Measurements from ENCODE around the gene SEMA5A. TPM values are rescaled to one million over a fixed set of nuclear protein-coding genes. Genes with fewer than 3 reads are reported as not detected.

The SEMA5A gene
- polyA plus RNA-seq, 3 donors = not detected

DNA sequence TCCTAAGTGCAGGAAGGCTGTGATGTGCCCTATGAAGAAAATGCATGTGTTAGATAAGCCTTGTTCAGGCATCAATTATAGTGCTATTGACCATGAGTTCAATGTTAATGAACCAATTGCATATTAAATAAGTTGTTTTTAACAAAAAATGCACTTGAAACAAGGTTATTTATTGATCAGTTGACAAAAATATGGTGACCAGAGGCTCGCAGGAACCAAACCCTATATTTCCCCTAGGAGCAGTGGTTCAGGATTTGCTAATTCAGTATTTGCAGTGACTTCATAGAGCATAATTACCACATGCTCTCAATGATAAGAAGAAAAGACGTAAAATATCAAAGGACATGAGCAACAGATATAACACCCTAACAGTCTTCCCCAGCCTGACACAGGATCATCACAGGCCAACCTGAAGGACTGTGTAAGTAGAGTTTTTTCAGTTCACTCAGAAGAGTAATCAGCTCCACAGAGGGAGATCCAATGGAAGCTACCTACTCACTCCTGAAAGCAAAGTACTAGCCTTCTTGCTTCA lies 92.3 kb downstream of the SEMA5A start:
- TF ChIP-seq, protein P1, sequence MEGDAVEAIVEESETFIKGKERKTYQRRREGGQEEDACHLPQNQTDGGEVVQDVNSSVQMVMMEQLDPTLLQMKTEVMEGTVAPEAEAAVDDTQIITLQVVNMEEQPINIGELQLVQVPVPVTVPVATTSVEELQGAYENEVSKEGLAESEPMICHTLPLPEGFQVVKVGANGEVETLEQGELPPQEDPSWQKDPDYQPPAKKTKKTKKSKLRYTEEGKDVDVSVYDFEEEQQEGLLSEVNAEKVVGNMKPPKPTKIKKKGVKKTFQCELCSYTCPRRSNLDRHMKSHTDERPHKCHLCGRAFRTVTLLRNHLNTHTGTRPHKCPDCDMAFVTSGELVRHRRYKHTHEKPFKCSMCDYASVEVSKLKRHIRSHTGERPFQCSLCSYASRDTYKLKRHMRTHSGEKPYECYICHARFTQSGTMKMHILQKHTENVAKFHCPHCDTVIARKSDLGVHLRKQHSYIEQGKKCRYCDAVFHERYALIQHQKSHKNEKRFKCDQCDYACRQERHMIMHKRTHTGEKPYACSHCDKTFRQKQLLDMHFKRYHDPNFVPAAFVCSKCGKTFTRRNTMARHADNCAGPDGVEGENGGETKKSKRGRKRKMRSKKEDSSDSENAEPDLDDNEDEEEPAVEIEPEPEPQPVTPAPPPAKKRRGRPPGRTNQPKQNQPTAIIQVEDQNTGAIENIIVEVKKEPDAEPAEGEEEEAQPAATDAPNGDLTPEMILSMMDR (IDR thresholded peaks at IDR 0.05) = no peak
- Mint-ChIP-seq H3K27me3 (ENCODE audit: low read depth in 3 of 3) (peaks cover 0 to 2% (median 0%) of the 10 kb centered on the region in 3 donors), H3K27ac (no peak overlapping the region), H3K36me3 (no peaks in the 10 kb centered on the region), H3K9me3 (peaks cover 3 to 20% (median 10%) of the 10 kb centered on the region in 7 donors), H3K4me1 (no peaks in the 10 kb centered on the region), H3K4me3 (no peak overlapping the region)
- Histone ChIP-seq H3K79me2 (ENCODE audit: insufficient read depth, low read length) (no peaks in the 10 kb centered on the region), H3K27ac (ENCODE audit: low read depth in 1 of 2, low read length in 2 of 2) (no peak overlapping the region), H3K27me3 (ENCODE audit: control insufficient read depth in 2 of 2, insufficient read depth in 2 of 2, low read length in 2 of 2) (no peaks in the 10 kb centered on the region), H3K4me1 (ENCODE audit: control insufficient read depth in 1 of 2, insufficient read depth in 2 of 2, low read length in 2 of 2) (no peaks in the 10 kb centered on the region), H3K36me3 (replicated peaks in 1 of 2; ENCODE audit: control insufficient read depth in 1 of 2, insufficient read depth in 2 of 2, low read length in 2 of 2) (no peaks in the 10 kb centered on the region), H2AFZ (ENCODE audit: insufficient read depth, low read depth, low read length, poor library complexity, severe bottlenecking) (no peak overlapping the region), H4K20me1 (ENCODE audit: insufficient read depth, low read length) (no peaks in the 10 kb centered on the region), H3K4me3 (replicated peaks in 1 of 3; ENCODE audit: low read depth in 2 of 3, low read length in 3 of 3) (no peak overlapping the region), H3K9ac (ENCODE audit: insufficient read depth, low read length, poor library complexity, severe bottlenecking) (no peak overlapping the region), H3K9me3 (replicated peaks in 1 of 2; ENCODE audit: control insufficient read depth in 1 of 2, insufficient read depth in 1 of 2, low read length in 2 of 2) (peaks cover 3 to 6% of the 10 kb centered on the region in 2 donors), H3K4me2 (replicated peaks; ENCODE audit: extremely low read depth, low read length, poor library complexity, severe bottlenecking) (no peak overlapping the region)
- no CpG with 5 or more reads among the region's 2 CpGs for WGBS (ENCODE audit: insufficient coverage)
- intact Hi-C loops (cut with micrococcal nuclease) = no loop called here
- DNase-seq = no peak

DNA sequence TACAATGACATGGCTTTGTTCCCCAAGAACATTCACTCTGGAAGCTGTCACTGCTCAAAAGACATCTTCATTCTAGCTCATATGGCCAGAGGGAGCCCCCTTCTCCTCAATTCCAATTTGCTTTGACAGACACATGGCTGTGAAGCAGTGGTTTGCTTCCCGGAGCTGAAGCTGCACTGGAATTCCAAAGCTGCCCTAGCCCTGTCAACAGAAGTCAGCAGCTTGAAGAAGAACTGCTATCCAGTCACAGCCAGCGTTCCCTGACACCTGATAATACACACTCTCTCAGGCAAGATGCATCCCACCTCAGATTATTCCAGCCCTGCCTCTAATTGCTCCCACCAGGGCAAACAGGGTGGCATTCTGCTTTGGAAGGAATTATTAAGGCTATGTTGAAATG lies 93.7 kb downstream of the SEMA5A start:
- H3K9ac ChIP-seq (ENCODE audit: insufficient read depth, low read length, poor library complexity, severe bottlenecking) = no peak overlapping the region
- H2AFZ ChIP-seq (ENCODE audit: insufficient read depth, low read depth, low read length, poor library complexity, severe bottlenecking) = no peak overlapping the region
- no peaks in the 10 kb centered on the region for H3K4me1 ChIP-seq (ENCODE audit: control insufficient read depth in 1 of 2, insufficient read depth in 2 of 2, low read length in 2 of 2)
- Mint-ChIP-seq H3K9me3 (peaks cover 3 to 14% (median 8%) of the 10 kb centered on the region in 7 donors), H3K27me3 (ENCODE audit: low read depth in 3 of 3) (no peaks in the 10 kb centered on the region), H3K4me3 (no peak overlapping the region), H3K36me3 (no peaks in the 10 kb centered on the region), H3K4me1 (peaks cover 2% of the 10 kb centered on the region), H3K27ac (no peak overlapping the region)
- DNase-seq = no peak
- no peaks in the 10 kb centered on the region for H3K27me3 ChIP-seq (ENCODE audit: control insufficient read depth in 2 of 2, insufficient read depth in 2 of 2, low read length in 2 of 2)
- H3K4me2 ChIP-seq (replicated peaks; ENCODE audit: extremely low read depth, low read length, poor library complexity, severe bottlenecking) = no peak overlapping the region
- intact Hi-C loops (cut with micrococcal nuclease) = no loop called here
- no peaks in the 10 kb centered on the region for H3K36me3 ChIP-seq (replicated peaks in 1 of 2; ENCODE audit: control insufficient read depth in 1 of 2, insufficient read depth in 2 of 2, low read length in 2 of 2)
- no peaks in the 10 kb centered on the region for H4K20me1 ChIP-seq (ENCODE audit: insufficient read depth, low read length)
- no peaks in the 10 kb centered on the region for H3K79me2 ChIP-seq (ENCODE audit: insufficient read depth, low read length)
- H3K9me3 ChIP-seq (replicated peaks in 1 of 2; ENCODE audit: control insufficient read depth in 1 of 2, insufficient read depth in 1 of 2, low read length in 2 of 2) = no peaks in the 10 kb centered on the region
- no peak overlapping the region for H3K4me3 ChIP-seq (replicated peaks in 1 of 3; ENCODE audit: low read depth in 2 of 3, low read length in 3 of 3)
- 72% methylated on average over 2 of the region's 2 CpGs for WGBS (ENCODE audit: insufficient coverage)
- TF ChIP-seq, protein P1 (IDR thresholded peaks at IDR 0.05) = no peak
- no peak overlapping the region for H3K27ac ChIP-seq (ENCODE audit: low read depth in 1 of 2, low read length in 2 of 2)
